Suppressor macrophage (primary cell): ENCODE data around the gene ISCA1.

Experiments used
- DNase-seq, 4 experiments: peaks; one replicate each; pipeline ENCODE4 v3.0.0-alpha.2; 2020 to 2022

The ISCA1 gene

GRCh38 chr9:86219606-86220005, 62.7 kb downstream of the ISCA1 start:
- DNase-seq, result no peak

DNA sequence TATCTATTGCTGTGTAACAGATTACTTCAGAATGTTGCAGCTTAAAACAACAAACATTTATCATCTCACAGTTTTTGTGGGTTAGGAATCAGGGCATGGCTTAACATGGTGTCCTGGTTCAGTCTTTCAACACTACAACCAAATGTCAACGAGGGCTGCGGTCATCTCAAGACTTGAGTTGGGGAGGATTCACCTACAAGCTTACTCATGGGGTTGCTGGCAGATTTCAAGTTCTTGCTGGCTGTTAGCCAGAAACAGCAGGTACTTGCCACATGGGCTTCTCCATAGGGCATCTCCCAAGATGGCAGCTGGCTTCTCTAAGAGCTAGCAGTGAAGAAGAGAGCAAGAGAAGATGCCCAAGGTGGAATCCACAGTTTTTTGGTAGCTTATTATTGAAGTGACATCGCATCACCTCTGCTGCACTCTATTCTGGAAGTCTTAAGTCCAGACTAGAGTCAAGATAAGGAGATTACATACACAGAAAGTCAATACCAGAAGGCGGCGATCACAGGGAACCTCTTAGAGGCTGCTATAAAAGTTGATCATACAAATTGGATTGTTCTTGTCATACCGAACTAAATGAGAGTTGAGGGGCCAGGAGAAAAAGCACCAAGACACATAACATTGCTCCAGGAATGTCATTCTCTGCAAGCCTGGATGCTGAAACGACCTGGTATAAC, 65.1 kb downstream of the ISCA1 start:
- DNase-seq, result no peak
